Spleen (tissue), 7 donors: ENCODE measurements around the gene HYAL1.

Experiments used
- CTCF ChIP-seq, 11 experiments: fragments of 200-600 bp in 7 of 11; fragments of 450-650 bp in 4 of 11; sonication (generic) in 4 of 11; IDR thresholded peaks in 8 of 11; conservative IDR thresholded peaks in 3 of 11; 1 replicate in 7 of 11; 2 replicates in 4 of 11; pipeline versions ENCODE4 v1.4.0 to v1.8.0; 2016 to 2021; ENCODE audit warnings: antibody characterized with exemption in 11 of 11, inconsistent platforms in 4 of 11, mild to moderate bottlenecking in 1 of 11
- POLR2A ChIP-seq, 3 donors: fragments of 450-650 bp; IDR thresholded peaks; one replicate each; pipeline ENCODE4 v1.5.1; 2017; ENCODE audit warnings: antibody characterized with exemption in 3 of 3, mild to moderate bottlenecking in 1 of 3
- POLR2AphosphoS5 ChIP-seq, 3 donors: sonication (generic); formaldehyde crosslinking; IDR thresholded peaks; one replicate each; pipeline ENCODE4 v1.5.1; 2017; ENCODE audit warnings: antibody characterized with exemption in 3 of 3
- donor health status: DM: no; HTN: no; CAD: no; lungs with moderate emphysema.
- donor health status: DM: no; HTN: no; CAD: no.
- donor health status: DM: no; HTN: no; CAD: no.

- TF ChIP-seq POLR2A (IDR thresholded peaks at IDR 0.05) (no peak), CTCF (IDR thresholded peaks at IDR 0.05 in 8 of 11, conservative IDR thresholded peaks at IDR 0.05 in 3 of 11) (no peak), POLR2AphosphoS5 (IDR thresholded peaks at IDR 0.05) (peak; percentile 36 to 80 (median 76))
These were observed 13.4 kb upstream of the HYAL1 start for GRCh38 chr3:50316657-50317242.
